HCEC 1CT (cell line): ENCODE results near the gene KCND2.
A peak's percentile ranks its signal among the peaks of the same experiment; 100 is the strongest.
"Not testable (repeated sequence)": the region's sequence is repeated elsewhere in the genome, so short reads cannot be mapped to it uniquely, and the experiment has no call there.

Experiments used
- DNase-seq: peaks from one replicate; pipeline ENCODE4 v3.0.0-alpha.2; 2017

KCND2 gene

DNA sequence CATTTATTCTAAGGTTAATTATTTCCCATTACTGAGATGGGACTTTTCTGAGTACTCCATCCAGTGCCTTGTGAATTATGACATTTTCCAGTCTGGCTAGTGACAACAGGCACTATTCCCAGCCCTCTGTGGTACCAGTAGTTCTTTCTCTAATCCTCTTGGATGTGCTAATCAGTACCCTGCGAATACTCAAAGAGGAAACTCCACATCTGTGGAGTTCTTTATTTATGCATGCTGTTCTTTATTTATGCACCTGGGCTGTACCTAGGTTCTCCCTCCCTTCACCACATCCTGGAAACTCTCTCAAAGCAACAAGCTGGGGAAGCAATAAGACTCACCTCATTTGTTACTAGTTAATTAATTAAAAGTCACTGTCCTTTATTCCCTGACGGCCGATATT, 501.5 kb downstream of the KCND2 start:
- DNase-seq = no peak

DNA sequence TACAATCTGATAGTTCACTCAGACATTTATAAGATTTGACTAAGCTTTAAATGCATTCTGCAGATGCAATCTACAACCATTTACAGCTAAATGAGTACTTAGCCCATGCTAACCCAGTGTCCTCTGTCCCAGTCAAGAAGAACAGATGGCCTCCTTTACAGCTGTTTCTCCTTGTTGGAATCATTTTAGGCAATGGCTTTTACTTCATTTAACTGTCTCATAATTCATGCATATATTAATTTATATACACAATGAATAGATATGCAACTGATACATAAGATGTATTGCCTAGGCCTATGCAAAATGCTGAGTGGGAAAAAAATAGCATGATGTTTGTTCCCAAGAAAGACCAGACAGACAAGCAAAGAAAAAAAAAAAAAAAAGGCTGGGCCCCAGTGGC, 502.8 kb downstream of the KCND2 start:
- DNase-seq = no peak

DNA sequence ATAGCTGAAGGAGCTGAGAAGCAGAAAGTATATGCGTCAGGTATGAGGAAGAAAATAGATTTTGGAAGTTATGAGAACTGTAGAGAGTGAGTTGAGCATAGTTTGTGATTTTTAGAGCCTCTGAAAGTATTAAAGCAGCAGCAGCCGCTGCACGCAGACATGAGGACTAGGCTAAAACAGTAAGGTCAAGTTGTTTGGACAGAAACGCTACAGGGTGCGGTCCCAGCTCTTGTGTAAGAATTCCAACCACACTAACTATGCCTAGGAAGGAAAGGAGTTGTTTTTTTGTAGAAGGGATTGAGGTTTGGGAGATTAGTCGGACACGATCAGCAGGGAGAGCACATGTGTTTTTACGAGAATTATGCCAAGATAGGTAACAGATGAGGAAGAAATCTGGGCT, 506.1 kb downstream of the KCND2 start:
- DNase-seq = not testable (repeated sequence)

DNA sequence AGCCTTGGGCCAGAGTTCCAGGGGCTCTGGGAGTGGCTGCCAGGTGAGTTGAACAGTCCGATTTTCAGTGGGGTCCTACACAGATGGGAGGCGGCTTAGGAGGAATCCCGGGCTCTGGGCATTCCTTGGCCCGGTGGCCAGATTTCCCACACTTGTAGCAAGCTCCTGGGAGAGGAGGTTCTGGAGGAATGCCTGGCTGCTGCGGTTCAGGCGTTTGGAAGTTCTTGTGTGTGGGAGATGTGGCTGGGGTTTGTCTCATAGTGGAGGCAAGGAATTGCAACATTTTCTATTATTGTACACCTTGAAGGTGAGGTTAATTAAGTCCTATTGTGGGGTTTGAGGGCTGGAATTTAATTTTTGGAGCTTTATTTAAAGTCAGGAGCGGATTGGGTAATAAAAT, 507.5 kb downstream of the KCND2 start:
- not testable (repeated sequence) for DNase-seq

DNA sequence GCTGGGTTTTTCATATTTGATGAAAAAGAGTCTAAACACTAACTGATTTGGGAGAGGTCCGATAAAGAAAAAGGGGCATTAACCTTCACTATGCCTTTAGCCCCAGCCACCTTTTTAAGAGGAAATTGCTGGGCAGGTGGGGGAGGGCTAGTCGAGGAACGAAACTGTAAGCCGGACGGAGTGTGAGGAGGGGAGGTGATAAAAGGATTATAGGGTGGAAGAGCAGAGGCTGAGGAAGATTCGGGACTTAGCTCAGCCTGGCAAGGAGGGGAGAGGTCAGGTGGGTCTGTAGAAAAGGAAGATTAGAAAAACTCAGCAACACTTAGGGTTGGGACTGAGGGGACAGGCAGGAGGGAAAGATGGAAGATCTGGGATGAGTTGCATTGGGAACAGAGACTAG, 508.0 kb downstream of the KCND2 start:
- no peak for DNase-seq

DNA sequence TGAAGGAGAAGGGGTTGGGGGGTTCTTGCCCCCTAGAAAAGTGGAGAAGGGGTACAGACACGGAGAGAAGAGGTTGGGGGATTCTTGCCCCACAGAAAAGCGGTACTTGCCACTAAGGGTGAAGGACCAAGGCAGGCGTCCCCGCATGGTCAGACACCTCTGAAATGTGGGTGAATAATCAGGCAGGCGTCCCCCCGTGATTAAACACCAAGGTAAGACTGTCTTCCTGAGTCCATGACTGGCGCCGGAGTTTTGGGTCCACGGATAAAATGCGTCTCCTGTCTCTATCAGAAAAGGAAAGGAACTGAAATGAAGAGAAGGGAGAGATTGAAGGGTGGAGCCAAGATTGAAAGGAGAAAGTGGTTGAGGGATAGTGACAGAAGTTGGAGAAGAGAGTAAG, 508.9 kb downstream of the KCND2 start:
- DNase-seq = not testable (repeated sequence)

DNA sequence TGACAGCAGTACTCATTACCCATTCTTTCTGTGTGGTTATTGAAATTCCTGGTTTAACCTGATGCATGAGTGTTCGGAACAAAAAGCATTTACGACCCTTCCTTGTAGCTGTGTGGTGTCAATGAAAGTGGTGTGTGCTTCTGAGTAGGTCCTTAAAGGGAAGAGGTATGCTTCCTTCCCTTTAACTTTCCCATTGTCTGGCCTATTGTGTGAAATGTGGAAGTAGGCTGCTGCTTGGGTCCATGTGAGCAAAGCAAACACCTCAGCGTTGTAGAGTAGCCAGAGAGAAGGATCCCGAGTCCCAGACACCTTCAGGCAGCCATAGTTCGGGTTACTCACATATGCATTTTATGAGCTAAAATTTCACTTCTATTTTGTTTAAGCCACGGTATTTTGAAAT, 510.3 kb downstream of the KCND2 start:
- no peak for DNase-seq

DNA sequence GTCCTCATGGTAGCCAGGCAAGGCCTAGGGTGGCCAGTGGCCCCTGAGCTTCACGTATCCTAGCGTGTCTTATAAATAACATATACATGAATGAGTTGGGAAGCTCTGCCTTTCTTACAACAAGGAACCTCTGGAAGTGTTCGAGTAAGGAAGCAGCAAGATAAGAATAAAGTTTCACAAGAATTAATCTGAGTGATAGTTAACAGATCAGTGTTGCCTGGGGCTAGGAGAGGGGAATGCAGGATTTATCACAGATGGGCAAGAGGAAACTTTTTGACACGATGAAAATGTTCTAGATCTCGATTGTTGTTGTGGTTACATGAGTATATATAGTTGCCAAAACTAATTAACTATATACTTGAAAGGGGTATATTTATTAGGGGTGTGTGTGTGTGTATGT, 510.7 kb downstream of the KCND2 start:
- DNase-seq = no peak

DNA sequence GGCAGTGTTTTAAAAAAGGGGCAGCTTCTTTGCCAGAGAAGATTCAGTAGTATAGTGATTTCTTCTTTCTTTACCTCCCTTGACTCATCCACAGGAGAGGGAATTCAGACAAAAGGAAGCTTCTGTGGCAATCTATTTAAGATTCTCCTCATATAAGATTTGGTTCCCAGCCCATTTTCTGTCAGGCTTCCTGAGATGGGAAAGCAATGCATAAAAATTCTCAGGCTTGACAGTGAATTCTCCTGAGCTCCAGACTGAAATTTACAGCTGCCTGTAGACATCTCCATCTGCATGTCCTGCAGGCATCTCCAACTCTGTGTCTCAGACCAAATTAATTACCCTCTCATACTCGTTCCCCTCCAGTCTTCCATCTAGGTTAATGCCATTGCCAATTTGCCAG, 512.1 kb downstream of the KCND2 start:
- DNase-seq = no peak

DNA sequence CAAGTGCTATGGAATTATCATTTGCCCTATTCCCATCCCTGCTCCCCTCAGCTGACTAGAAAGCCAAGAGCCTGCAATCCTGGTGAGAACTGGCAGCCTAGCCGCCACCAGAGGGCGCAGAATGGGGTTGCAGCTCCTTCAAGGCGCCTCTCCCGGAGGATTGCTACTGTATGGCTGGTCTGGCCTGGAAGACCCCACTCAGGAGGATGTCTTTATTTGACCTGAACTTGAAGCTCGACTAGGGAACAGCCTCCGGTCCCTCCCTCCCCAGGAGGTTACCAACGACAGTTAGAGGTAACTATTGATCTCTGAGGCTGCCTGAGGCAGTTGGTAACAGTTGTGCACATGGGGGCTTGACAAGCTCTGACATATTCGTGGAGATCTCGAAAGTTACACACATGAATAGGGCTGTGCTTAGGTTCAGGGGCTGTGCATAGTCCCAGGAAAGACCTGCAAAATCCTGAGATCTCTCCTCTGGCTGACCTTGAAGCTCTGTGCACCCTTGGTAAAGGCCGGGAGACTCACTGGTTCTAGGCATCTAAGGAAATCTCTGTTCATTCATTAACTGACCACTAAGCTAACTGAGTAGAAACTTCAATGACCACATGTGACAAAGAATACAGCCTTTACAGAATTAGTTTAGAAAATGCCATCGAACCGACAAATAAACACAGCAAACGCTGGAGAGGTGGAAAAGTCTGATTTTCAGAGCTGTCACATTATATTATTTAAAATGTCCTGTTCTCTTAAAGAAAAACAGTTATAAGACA, 519.3 kb downstream of the KCND2 start:
- peak; percentile 66 for DNase-seq

DNA sequence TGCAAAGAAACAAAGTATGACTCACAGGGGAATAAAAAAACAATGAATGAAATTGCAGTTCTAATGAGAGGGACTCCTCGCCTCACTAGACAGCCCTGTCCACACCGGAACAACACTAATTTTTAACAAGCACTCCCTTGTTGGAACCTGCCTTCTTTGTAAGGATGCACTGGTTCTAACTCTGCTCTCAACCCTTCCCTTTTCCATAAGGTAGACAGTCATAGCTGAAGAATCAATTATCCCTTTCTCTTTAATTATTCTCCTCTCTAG, 519.8 kb downstream of the KCND2 start:
- no peak for DNase-seq

DNA sequence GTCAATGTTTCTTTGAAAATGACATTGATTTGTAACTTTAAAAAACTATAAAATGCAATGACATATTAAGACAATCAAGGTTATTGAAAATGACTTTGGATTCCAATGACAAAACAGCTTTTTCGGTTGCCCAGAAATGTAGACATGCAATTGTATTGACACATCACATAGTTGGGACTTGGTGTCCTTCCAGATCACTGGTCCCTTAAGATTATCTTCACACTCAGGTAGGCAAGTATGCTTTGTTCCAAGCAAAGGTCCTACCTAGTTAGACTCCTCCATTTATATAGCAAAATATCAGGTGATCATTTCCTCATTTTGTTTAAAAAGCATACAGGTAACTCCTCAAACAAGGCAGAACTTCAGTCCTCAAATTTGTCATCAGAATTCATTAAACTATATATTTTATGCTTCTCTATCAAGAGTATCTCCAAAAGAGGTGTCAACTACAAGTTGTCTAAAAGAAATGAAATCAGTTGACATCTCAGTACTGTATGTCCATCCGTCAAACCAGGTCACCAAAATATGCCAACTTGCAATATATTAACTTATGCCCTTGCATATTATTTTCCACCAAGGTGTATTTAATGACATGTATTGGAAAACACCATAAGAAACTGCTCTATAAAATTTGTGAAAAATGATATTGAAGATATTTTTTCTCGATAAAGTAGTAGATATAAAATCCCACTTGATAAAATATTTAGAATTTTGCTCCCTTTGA, 520.4 kb downstream of the KCND2 start:
- no peak for DNase-seq

DNA sequence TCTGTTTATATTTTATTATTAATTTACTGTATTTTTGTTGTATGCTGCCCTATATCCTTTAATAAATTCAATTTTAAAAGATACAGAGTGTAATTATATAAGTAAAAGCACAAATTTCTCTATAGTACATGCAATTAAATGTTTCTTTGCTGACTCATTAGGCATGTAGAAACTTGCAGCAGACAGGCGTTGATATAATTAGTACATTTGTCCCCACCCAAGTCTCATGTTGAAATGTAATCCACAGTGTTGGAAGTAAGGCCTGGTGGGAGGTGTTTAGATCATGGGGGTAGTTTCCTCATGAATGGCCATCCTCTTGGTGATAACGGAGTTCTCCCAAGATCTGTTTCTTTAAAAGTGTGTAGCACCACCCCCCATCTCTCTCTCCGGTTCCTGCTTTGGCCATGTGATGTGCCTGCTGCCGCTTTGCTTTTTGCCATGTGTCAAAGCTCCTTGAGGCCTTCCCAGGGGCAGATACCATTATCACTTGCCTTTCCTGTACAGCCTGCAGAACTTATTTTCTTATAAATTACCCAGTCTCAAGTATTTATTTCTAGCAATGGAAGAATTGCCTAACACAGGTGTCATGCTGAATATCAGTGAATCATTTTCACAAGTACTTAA, 521.2 kb downstream of the KCND2 start:
- no peak for DNase-seq

DNA sequence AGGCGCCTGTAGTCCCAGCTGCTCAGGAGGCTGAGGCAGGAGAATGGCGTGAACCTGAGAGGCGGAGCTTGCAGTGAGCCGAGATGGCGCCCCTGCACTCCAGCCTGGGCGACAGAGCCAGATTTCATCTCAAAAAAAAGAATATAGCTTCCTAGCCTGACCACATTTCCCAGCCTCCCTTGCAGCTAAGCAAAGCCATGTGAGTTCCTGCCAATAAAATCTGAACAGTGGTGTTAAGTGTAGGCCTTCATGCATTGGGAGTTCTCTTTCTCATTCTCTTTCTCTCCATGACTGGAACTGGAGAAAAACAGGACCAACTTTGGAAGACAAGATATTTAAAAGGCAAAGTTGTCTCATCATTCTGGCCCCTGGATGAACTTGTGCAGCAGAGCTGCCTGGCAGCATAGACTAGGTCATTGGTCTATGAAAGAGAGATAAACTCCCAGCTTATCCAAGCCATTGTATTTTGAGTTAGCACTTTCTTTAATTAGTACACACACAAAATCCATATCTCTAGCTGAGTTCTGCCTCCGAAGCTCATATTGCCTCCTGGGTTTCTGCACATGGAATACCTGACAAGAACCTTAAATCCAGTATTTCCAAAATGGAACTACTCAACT, 524.2 kb downstream of the KCND2 start:
- DNase-seq = no peak

DNA sequence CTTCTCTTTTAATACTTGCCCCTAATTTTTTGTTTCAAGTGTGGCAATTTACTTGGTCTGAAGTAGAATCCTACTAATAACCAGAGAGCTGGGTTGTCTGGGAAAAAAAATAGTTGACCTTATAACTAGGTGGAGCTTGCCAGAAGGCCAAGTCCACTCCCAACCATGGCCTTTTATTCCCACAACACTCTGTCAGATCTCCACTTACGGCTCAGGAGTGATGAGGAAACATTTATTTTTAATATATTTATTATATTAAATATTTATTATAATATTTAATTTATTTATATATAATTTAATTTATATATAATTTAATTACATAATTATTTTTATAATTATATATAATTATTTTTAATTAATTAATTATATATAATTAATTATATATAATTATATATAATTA, 526.2 kb downstream of the KCND2 start:
- no peak for DNase-seq
